Measurements from ENCODE around the gene MORC2.

MORC2 gene

DNA sequence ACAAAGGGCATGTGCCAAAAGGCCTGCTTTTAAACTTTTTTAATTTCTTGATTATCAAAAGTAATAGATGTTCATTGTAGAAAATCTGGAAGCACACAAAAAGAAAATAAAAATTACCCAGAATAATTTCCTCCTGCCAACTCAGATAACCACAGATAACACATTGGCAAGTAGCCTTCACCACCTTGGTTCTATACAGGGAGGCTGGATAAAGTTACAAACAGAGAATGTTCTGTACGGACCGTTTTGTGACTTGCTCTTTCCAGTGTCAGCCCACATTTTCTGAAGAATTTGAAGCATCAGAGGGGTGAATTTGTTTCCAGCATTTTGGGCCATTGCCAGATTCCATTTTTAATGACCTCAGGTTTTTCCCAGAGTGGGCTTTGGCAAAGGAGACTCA lies 24.0 kb upstream of the MORC2 start:
- in situ Hi-C loops (cut with HindIII; ENCODE audit: low sequenced_read_pairs) = no loop called here
- TF ChIP-seq, protein P1, sequence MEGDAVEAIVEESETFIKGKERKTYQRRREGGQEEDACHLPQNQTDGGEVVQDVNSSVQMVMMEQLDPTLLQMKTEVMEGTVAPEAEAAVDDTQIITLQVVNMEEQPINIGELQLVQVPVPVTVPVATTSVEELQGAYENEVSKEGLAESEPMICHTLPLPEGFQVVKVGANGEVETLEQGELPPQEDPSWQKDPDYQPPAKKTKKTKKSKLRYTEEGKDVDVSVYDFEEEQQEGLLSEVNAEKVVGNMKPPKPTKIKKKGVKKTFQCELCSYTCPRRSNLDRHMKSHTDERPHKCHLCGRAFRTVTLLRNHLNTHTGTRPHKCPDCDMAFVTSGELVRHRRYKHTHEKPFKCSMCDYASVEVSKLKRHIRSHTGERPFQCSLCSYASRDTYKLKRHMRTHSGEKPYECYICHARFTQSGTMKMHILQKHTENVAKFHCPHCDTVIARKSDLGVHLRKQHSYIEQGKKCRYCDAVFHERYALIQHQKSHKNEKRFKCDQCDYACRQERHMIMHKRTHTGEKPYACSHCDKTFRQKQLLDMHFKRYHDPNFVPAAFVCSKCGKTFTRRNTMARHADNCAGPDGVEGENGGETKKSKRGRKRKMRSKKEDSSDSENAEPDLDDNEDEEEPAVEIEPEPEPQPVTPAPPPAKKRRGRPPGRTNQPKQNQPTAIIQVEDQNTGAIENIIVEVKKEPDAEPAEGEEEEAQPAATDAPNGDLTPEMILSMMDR (IDR thresholded peaks at IDR 0.05; ENCODE audit: low read depth, low read length) = no peak

DNA sequence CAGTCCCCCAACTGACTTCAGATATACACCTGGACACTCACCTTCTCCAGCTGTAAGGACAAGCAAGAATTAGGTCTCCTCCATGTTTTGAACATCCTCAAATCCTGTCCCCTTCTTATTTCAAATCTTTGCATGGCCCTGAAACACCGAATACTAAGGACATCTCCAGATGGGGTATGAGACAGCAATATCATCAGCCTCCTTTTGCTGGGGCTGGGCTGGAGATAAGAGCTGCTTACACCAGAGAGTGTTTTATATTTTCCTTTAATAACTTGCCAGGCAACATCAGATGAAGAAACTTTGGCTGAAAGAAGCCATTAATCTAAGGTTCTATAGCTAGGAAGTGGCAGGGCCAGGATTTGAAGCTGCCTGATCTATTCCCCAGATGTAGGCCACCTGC lies 22.1 kb upstream of the MORC2 start:
- no peak overlapping the region for H3K4me3 ChIP-seq (ENCODE audit: low read depth, low read length)
- no peak for DNase-seq (ENCODE audit: low read depth, low spot score)
- TF ChIP-seq, protein P1 (IDR thresholded peaks at IDR 0.05; ENCODE audit: low read depth, low read length) = no peak
- in situ Hi-C loops (cut with HindIII; ENCODE audit: low sequenced_read_pairs) = no loop called here

More for the DNA sequence above, 24.0 kb upstream of the MORC2 start:
- H3K4me3 ChIP-seq (ENCODE audit: low read depth, low read length) = no peak overlapping the region
- no peak for DNase-seq (ENCODE audit: low read depth, low spot score)

DNA sequence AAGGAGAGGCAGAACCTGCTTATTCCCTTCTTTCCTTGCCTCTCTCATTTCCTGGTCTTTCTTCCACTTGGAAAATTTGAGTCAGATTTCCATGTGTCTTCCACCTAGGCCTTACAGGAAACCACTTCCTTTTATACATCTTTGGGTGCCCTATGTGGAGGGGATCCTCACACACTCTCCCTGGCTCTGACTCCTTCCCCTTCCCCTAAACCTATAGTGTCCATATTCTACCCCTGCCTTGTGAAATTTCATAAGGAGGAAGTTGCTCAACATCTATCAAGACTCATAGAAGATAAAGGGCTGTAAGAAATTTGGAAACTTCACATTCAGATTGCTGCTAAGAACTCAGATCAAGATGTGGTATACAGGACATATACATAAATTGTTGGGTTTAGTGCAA lies 20.9 kb upstream of the MORC2 start:
- in situ Hi-C loops (cut with HindIII; ENCODE audit: low sequenced_read_pairs) = no loop called here
- H3K4me3 ChIP-seq (ENCODE audit: low read depth, low read length) = no peak overlapping the region
- TF ChIP-seq, protein P1 (IDR thresholded peaks at IDR 0.05; ENCODE audit: low read depth, low read length) = no peak
- DNase-seq (ENCODE audit: low read depth, low spot score) = no peak

DNA sequence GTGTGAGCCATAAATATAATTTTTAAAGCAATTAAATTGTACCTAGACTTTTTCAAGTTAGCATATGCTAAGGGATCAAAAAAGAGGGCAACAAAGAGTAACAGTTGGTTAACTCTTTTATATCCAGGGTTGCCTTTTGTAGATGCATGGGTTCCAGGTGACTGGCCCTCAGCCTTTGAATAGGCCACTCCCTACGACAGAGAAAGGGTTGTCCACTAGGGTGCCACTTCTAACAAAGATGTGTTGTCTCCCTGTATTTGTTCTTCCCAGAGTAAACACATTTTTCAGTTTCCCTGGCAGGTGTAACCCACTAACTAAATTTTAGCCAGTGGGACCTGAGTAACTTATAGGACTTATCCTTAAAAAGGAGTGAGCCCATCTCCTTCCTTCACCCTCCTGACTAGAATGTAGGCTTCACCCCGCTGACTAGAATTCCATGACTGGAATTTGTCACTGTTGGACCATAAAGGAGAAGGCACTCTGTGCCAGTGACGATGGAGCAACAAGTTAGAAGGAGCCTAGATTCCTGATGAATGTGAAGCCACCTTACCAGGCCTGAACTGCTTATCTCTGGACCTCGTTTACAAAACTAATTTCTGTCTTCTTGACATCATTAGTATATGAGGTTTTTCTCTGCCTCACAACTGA lies 17.1 kb upstream of the MORC2 start:
- no peak for DNase-seq (ENCODE audit: low read depth, low spot score)
- in situ Hi-C loops (cut with HindIII; ENCODE audit: low sequenced_read_pairs) = no loop called here
- no peak overlapping the region for H3K4me3 ChIP-seq (ENCODE audit: low read depth, low read length)
- TF ChIP-seq, protein P1 (IDR thresholded peaks at IDR 0.05; ENCODE audit: low read depth, low read length) = no peak

DNA sequence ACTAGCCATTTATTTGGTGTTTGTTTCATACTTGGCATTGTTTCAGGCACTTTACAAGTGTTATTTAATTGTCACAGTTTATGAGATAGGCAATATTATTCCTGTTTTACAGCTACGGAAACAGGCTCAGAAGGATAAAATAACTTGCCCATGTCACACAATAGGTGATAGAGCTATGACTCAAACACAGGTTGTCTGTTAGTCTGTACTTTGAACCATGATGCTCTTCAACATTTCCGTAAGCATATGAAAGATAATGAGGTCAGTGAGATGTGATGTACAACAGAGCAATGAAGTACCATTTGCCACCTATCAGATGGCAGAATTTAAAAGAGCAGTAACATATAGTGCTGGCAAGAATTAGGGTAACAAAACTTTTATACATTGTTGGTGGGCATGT lies 15.7 kb upstream of the MORC2 start:
- DNase-seq (ENCODE audit: low read depth, low spot score) = no peak
- H3K4me3 ChIP-seq (ENCODE audit: low read depth, low read length) = no peak overlapping the region
- TF ChIP-seq, protein P1 (IDR thresholded peaks at IDR 0.05; ENCODE audit: low read depth, low read length) = no peak
- in situ Hi-C loops (cut with HindIII; ENCODE audit: low sequenced_read_pairs) = no loop called here

DNA sequence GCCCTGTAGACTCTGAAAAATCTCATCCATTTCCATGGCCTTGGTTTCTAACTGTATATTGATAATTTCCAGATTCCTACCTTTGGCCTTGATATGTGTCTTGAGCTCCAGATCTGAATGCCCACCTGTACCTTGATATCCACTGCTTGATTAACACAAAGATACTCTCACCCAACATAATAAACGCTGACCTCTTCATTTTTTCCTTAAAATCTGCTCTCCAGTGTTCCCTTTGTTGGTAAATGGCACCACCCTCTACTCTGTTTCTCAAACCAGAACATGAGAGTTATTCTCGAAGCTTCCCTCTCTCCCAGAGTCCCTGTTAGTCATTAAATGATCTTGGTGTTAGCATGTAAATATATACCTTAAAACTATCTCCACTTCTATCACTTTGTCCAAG lies 13.9 kb upstream of the MORC2 start:
- in situ Hi-C loops (cut with HindIII; ENCODE audit: low sequenced_read_pairs) = no loop called here
- TF ChIP-seq, protein P1 (IDR thresholded peaks at IDR 0.05; ENCODE audit: low read depth, low read length) = no peak
- DNase-seq (ENCODE audit: low read depth, low spot score) = no peak
- H3K4me3 ChIP-seq (ENCODE audit: low read depth, low read length) = no peak overlapping the region

Data from astrocyte of the spinal cord (primary cell).